Activated CD8-positive, alpha-beta memory T cell treated with anti-CD3 and anti-CD28 coated beads, Interleukin-2, amount 50 U/mL, for 1 hour (primary cell): ENCODE measurements around the gene GAS2L3.
"Not testable (repeated sequence)": the region's sequence is repeated elsewhere in the genome, so short reads cannot be mapped to it uniquely, and the experiment has no call there.

Experiments used
- DNase-seq: peaks from one replicate; pipeline ENCODE4 v3.0.0-alpha.2; 2020; ENCODE audit errors: extremely low read depth

The GAS2L3 gene

GRCh38 chr12:100573292-100574186 is at the start of gene GAS2L3:
TSS of gene GAS2L3 (plus strand) at chr12:100573684. CDS start at chr12:100594905, 21,221 bp downstream.
- DNase-seq, result no peak

- no peak for DNase-seq
Measured at GRCh38 chr12:100528034-100528433, 45.5 kb upstream of the GAS2L3 start.

- no peak for DNase-seq
Measured at GRCh38 chr12:100528471-100529127, 44.9 kb upstream of the GAS2L3 start.

GRCh38 chr12:100529756-100530350 is 43.6 kb upstream of the GAS2L3 start:
- no peak for DNase-seq

- no peak for DNase-seq
Measured at GRCh38 chr12:100533376-100533775, 40.1 kb upstream of the GAS2L3 start.

GRCh38 chr12:100534625-100535227 is 38.8 kb upstream of the GAS2L3 start:
- no peak for DNase-seq

GRCh38 chr12:100539202-100539601 is 34.3 kb upstream of the GAS2L3 start:
- DNase-seq, result no peak

- DNase-seq, result no peak
Measured at GRCh38 chr12:100544165-100544564, 29.3 kb upstream of the GAS2L3 start.

- no peak for DNase-seq
Measured at GRCh38 chr12:100545092-100545491, 28.4 kb upstream of the GAS2L3 start.

- no peak for DNase-seq
Measured at GRCh38 chr12:100553936-100554335, 19.5 kb upstream of the GAS2L3 start.

GRCh38 chr12:100554608-100555077 is 18.8 kb upstream of the GAS2L3 start:
- no peak for DNase-seq

GRCh38 chr12:100555722-100556121 is 17.8 kb upstream of the GAS2L3 start:
- DNase-seq, result no peak

GRCh38 chr12:100557357-100557756 is 16.1 kb upstream of the GAS2L3 start:
- no peak for DNase-seq

- not testable (repeated sequence) for DNase-seq
Measured at GRCh38 chr12:100559261-100559660, 14.2 kb upstream of the GAS2L3 start.

GRCh38 chr12:100564090-100564489 is 9.4 kb upstream of the GAS2L3 start:
- no peak for DNase-seq

- no peak for DNase-seq
Measured at GRCh38 chr12:100564905-100565467, 8.5 kb upstream of the GAS2L3 start.

- DNase-seq, result no peak
Measured at GRCh38 chr12:100565987-100566545, 7.4 kb upstream of the GAS2L3 start.

- no peak for DNase-seq
Measured at GRCh38 chr12:100566887-100567637, 6.4 kb upstream of the GAS2L3 start.

GRCh38 chr12:100567945-100568344 is 5.5 kb upstream of the GAS2L3 start:
- no peak for DNase-seq

GRCh38 chr12:100572184-100572583 is 1.3 kb upstream of the GAS2L3 start:
- no peak for DNase-seq
